HCT116 (cell line): ENCODE results near the gene KCNB1. TPM values are rescaled to one million over a fixed set of nuclear protein-coding genes. Genes with fewer than 3 reads are reported as not detected.

Experiments
- ATAC-seq: fragments of 200-7000 bp; cut with Tn5 transposase; 2 replicates; pipeline ENCODE4 v1.9.1; 2020; ENCODE audit warnings: mild to moderate bottlenecking, moderate library complexity
- BruUV-seq: library from RNA; stranded (reverse); fragments of 400-500 nt; replicated peaks from 2 replicates; lab custom pipeline; 2021; lab: Mats Ljungman, UMichigan
- CTCF ChIA-PET: fragments of 300-600 bp; sonication (Branson Sonifier 250); formaldehyde crosslinking; loops from one replicate; lab custom pipeline; 2021; ENCODE audit warnings: antibody characterized with exemption; lab: Charles Lee
- POLR2A ChIA-PET: fragments of 300-600, 350-600 bp; sonication (Branson Sonifier 250); formaldehyde crosslinking; loops from one replicate; lab custom pipeline; 2021; ENCODE audit warnings: antibody characterized with exemption; lab: Charles Lee
- RAD21 ChIA-PET, 2 experiments: fragments of 300-600 bp; sonication (Branson Sonifier 250); formaldehyde crosslinking; loops; one replicate each; lab custom pipeline; 2023; ENCODE audit warnings: low total read pairs in 2 of 2; ENCODE audit not compliant: uncharacterized antibody in 2 of 2, unreplicated experiment in 2 of 2, low non-redundant PET in 1 of 2; lab: Charles Lee
- DNase-seq: peaks from one replicate; pipeline ENCODE4 v3.0.0-alpha.2; 2010; ENCODE audit warnings: low read depth, low spot score
- H2AFZ ChIP-seq: fragments of 200-600 bp; shearing (Covaris generic), sonication (generic); 2 replicates; pipeline ENCODE4 v1.6.1; 2017; ENCODE audit warnings: low read depth, mixed run types, mixed read lengths, antibody characterized with exemption, low read length; ENCODE audit not compliant: poor library complexity, severe bottlenecking
- H3K27ac ChIP-seq: 2 replicates; pipeline ENCODE4 v1.5.1; 2012; ENCODE audit warnings: low read depth, low read length
- H3K27me3 ChIP-seq: fragments of 200-600 bp; sonication (generic); 2 replicates; pipeline ENCODE4 v1.6.1; 2016; ENCODE audit warnings: mixed run types, low read length, mixed read lengths; ENCODE audit not compliant: insufficient read depth
- H3K36me3 ChIP-seq, 2 experiments: fragments of 200-500 bp in 1 of 2; fragments of 200-600 bp in 1 of 2; sonication (Bioruptor generic) in 1 of 2; sonication (generic) in 1 of 2; 2 replicates each; pipeline versions ENCODE4 v1.5.1 to v1.6.1; 2014 to 2016; ENCODE audit warnings: low read length in 2 of 2, inconsistent platforms in 1 of 2, mixed read lengths in 1 of 2, mixed run types in 1 of 2; ENCODE audit not compliant: insufficient read depth in 2 of 2, control insufficient read depth in 1 of 2
- H3K4me1 ChIP-seq, 2 experiments: fragments of 200-600 bp in 1 of 2; sonication (generic) in 1 of 2; 2 replicates each; pipeline versions ENCODE4 v1.5.1 to v1.6.1; 2012 to 2017; ENCODE audit warnings: low read length in 2 of 2, inconsistent platforms in 1 of 2, mild to moderate bottlenecking in 1 of 2, mixed read lengths in 1 of 2, mixed run types in 1 of 2, moderate library complexity in 1 of 2; ENCODE audit not compliant: insufficient read depth in 2 of 2, control insufficient read depth in 1 of 2
- H3K4me2 ChIP-seq: fragments of 200-600 bp; sonication (generic); 2 replicates; pipeline ENCODE4 v1.6.1; 2017; ENCODE audit warnings: mixed run types, low read length, mixed read lengths
- H3K4me3 ChIP-seq, 2 experiments: fragments of 200-600 bp in 1 of 2; sonication (generic) in 1 of 2; replicated peaks in 1 of 2; 2 replicates each; pipeline ENCODE4 v1.5.1; 2011 to 2016; ENCODE audit warnings: low read length in 2 of 2, control low read depth in 1 of 2, low read depth in 1 of 2, mild to moderate bottlenecking in 1 of 2, mixed read lengths in 1 of 2, mixed run types in 1 of 2
- H3K79me2 ChIP-seq: fragments of 200-600 bp; sonication (generic); 2 replicates; pipeline ENCODE4 v1.6.1; 2017; ENCODE audit warnings: mild to moderate bottlenecking, mixed run types, low read length, moderate library complexity, mixed read lengths; ENCODE audit not compliant: insufficient read depth
- H3K9ac ChIP-seq: fragments of 200-600 bp; sonication (generic); 2 replicates; pipeline ENCODE4 v1.6.1; 2016; ENCODE audit warnings: low read length, mixed read lengths
- H3K9me2 ChIP-seq: fragments of 200-600 bp; sonication (generic), shearing (Covaris generic); 2 replicates; pipeline ENCODE4 v1.6.1; 2017; ENCODE audit warnings: mixed run types, mild to moderate bottlenecking, moderate library complexity; ENCODE audit not compliant: insufficient read depth
- H3K9me3 ChIP-seq, 2 experiments: fragments of 200-500 bp in 1 of 2; fragments of 200-600 bp in 1 of 2; sonication (Bioruptor generic) in 1 of 2; sonication (generic) in 1 of 2; 2 replicates each; pipeline ENCODE4 v1.6.1; 2014 to 2017; ENCODE audit warnings: low read length in 2 of 2, mixed read lengths in 2 of 2, inconsistent platforms in 1 of 2, low read depth in 1 of 2, mild to moderate bottlenecking in 1 of 2, mixed run types in 1 of 2, moderate library complexity in 1 of 2; ENCODE audit not compliant: control insufficient read depth in 1 of 2, insufficient read depth in 1 of 2
- H4K20me1 ChIP-seq: fragments of 200-600 bp; sonication (generic), shearing (Covaris generic); 2 replicates; pipeline ENCODE4 v1.6.1; 2017; ENCODE audit warnings: mixed run types, mild to moderate bottlenecking, moderate library complexity; ENCODE audit not compliant: insufficient read depth
- CBX3 ChIP-seq: IDR thresholded peaks from 2 replicates; pipeline ENCODE4 v1.6.1; 2012; ENCODE audit warnings: low read depth
- CTCF ChIP-seq, 3 experiments: fragments of 200-600 bp in 1 of 3; sonication (generic) in 1 of 3; IDR thresholded peaks in 2 of 3; conservative IDR thresholded peaks in 1 of 3; 2 replicates each; pipeline ENCODE4 v1.5.1; 2012 to 2017; ENCODE audit warnings: low read depth in 2 of 3, low read length in 2 of 3, antibody characterized with exemption in 1 of 3, borderline replicate concordance in 1 of 3, control low read depth in 1 of 3, mild to moderate bottlenecking in 1 of 3, mixed read lengths in 1 of 3, mixed run types in 1 of 3, moderate library complexity in 1 of 3; ENCODE audit not compliant: insufficient read depth in 1 of 3
- EGR1 ChIP-seq: IDR thresholded peaks from 2 replicates; pipeline ENCODE4 v1.6.1; 2012; ENCODE audit warnings: low read depth
- ELF1 ChIP-seq: IDR thresholded peaks from 2 replicates; pipeline ENCODE4 v1.6.1; 2012; ENCODE audit warnings: low read depth, borderline replicate concordance
- JUND ChIP-seq: IDR thresholded peaks from 2 replicates; pipeline ENCODE4 v1.6.1; 2012
- MAX ChIP-seq: IDR thresholded peaks from 2 replicates; pipeline ENCODE4 v1.6.1; 2012
- POLR2AphosphoS5 ChIP-seq: IDR thresholded peaks from 2 replicates; pipeline ENCODE4 v1.6.1; 2011; ENCODE audit warnings: mild to moderate bottlenecking, low read depth, low read length, moderate library complexity
- TCF7L2 ChIP-seq: IDR thresholded peaks from 2 replicates; pipeline ENCODE4 v1.7.0; 2011; ENCODE audit warnings: borderline replicate concordance, inconsistent platforms; ENCODE audit not compliant: insufficient read depth, insufficient read length; ENCODE audit errors: extremely low read depth
- intact Hi-C: fragments of 100-400 bp; cut with micrococcal nuclease; formaldehyde crosslinking; loops from 2 replicates; pipeline ENCODE4 v1.10.0; 2022
- total RNA-seq: library from RNA; stranded (reverse); gene quantifications from one replicate; pipeline ENCODE4 v1.2.1, GENCODE V29; 2021; ENCODE audit not compliant: unreplicated experiment

The KCNB1 gene
- total RNA-seq, 1 experiment from 2014 or later, result 0.79 TPM

GRCh38 chr20:49476016-49476355, 6.5 kb downstream of the KCNB1 start:
- DNase-seq, result no peak
- Histone ChIP-seq H3K27me3 (0 out of 2 replicates have a peak, but pooled peaks cover under 1% of the 10 kb centered on the region), H3K4me1 (peaks cover 0 to 7% of the 10 kb centered on the region in 2 experiments; a peak in 1 of 4 replicates), H3K36me3 (no peaks in the 10 kb centered on the region), H4K20me1 (no peaks in the 10 kb centered on the region), H3K4me3 (no peak overlapping the region), H2AFZ (no peak overlapping the region), H3K9me3 (no peaks in the 10 kb centered on the region), H3K9me2 (no peaks in the 10 kb centered on the region), H3K27ac (no peak overlapping the region), H3K79me2 (no peaks in the 10 kb centered on the region), H3K4me2 (peak overlapping the region; percentile 7; the same call in 1 of the 2 replicates), H3K9ac (no peak overlapping the region)
- CTCF ChIA-PET, result no interaction called here
- intact Hi-C loops, result no loop called here
- no peak for TF ChIP-seq CBX3
- no peak for TF ChIP-seq TCF7L2
- no peak for TF ChIP-seq EGR1
- TF ChIP-seq ELF1, result no peak
- TF ChIP-seq POLR2AphosphoS5, result no peak
- TF ChIP-seq MAX, result no peak
- TF ChIP-seq JUND, result no peak
- TF ChIP-seq CTCF (IDR thresholded peaks at IDR 0.05 in 2 of 3, conservative IDR thresholded peaks at IDR 0.05 in 1 of 3; ENCODE audit: borderline replicate concordance in 1 of 3, insufficient read depth in 1 of 3, low read depth in 2 of 3, low read length in 2 of 3), result no peak
- no TSS peak for BruUV-seq
- RAD21 ChIA-PET, result no interaction called here
- ATAC-seq, result no peak
- POLR2A ChIA-PET, result no interaction called here
